GM18498 (cell line): ENCODE measurements around the gene CDADC1.
A peak's percentile ranks its signal among the peaks of the same experiment; 100 is the strongest.

Experiments used
- ATAC-seq: cut with Tn5 transposase; IDR thresholded peaks from one replicate; pipeline ENCODE4 v1.9.1; 2021; ENCODE audit warnings: mild to moderate bottlenecking, moderate library complexity; ENCODE audit not compliant: unreplicated experiment

CDADC1 gene

GRCh38 chr13:49235856-49236431 lies 11.8 kb upstream of the CDADC1 start:
- ATAC-seq = no peak

- no peak for ATAC-seq
Measured at GRCh38 chr13:49238621-49239020, 9.1 kb upstream of the CDADC1 start.

- ATAC-seq = peak; percentile 61
Measured at GRCh38 chr13:49240017-49240416, 7.7 kb upstream of the CDADC1 start.

- ATAC-seq = no peak
Measured at GRCh38 chr13:49241296-49241695, 6.4 kb upstream of the CDADC1 start.

GRCh38 chr13:49245101-49245500 lies 2.6 kb upstream of the CDADC1 start:
- no peak for ATAC-seq

- ATAC-seq = peak; percentile 41
Measured at GRCh38 chr13:49246850-49247642, 679 bp upstream of the CDADC1 start.

- ATAC-seq = peak; percentile 3
Measured at GRCh38 chr13:49248622-49249002, 887 bp downstream of the CDADC1 start.

- no peak for ATAC-seq
Measured at GRCh38 chr13:49251326-49251725, 3.6 kb downstream of the CDADC1 start.

GRCh38 chr13:49253310-49253709 lies 5.6 kb downstream of the CDADC1 start:
- no peak for ATAC-seq

GRCh38 chr13:49254007-49254406 lies 6.3 kb downstream of the CDADC1 start:
- no peak for ATAC-seq

GRCh38 chr13:49256841-49257240 lies 9.1 kb downstream of the CDADC1 start:
- ATAC-seq = no peak

- no peak for ATAC-seq
Measured at GRCh38 chr13:49258089-49258796, 10.5 kb downstream of the CDADC1 start.

GRCh38 chr13:49259586-49259985 lies 11.9 kb downstream of the CDADC1 start:
- no peak for ATAC-seq

GRCh38 chr13:49262634-49263033 lies 14.9 kb downstream of the CDADC1 start:
- no peak for ATAC-seq

- no peak for ATAC-seq
Measured at GRCh38 chr13:49265822-49266221, 18.1 kb downstream of the CDADC1 start.

- no peak for ATAC-seq
Measured at GRCh38 chr13:49271264-49271663, 23.5 kb downstream of the CDADC1 start.

GRCh38 chr13:49272296-49272695 lies 24.6 kb downstream of the CDADC1 start:
- ATAC-seq = no peak

- ATAC-seq = no peak
Measured at GRCh38 chr13:49278211-49278610, 30.5 kb downstream of the CDADC1 start.

GRCh38 chr13:49279112-49279511 lies 31.4 kb downstream of the CDADC1 start:
- ATAC-seq = no peak

- no peak for ATAC-seq
Measured at GRCh38 chr13:49279885-49280284, 32.2 kb downstream of the CDADC1 start.

GRCh38 chr13:49287995-49288394 lies 40.3 kb downstream of the CDADC1 start:
- no peak for ATAC-seq

- ATAC-seq = no peak
Measured at GRCh38 chr13:49288458-49288857, 40.7 kb downstream of the CDADC1 start.
